ENCODE measurements around the gene SYT1. TPM values are rescaled to one million over a fixed set of nuclear protein-coding genes. Genes with fewer than 3 reads are reported as not detected.

Gene SYT1
- total and polyA plus RNA-seq, 11 donors = 0.08 to 0.86 (median 0.16) TPM; not detected in 6

GRCh38 chr12:78928200-78929074, 63.9 kb downstream of the SYT1 start:
- H3K36me3 ChIP-seq = no peaks in the 10 kb centered on the region
- H3K9me3 ChIP-seq = peaks cover 0 to 4% (median 0%) of the 10 kb centered on the region in 12 donors
- ATAC-seq = no peak
- H3K4me3 ChIP-seq = no peak overlapping the region
- TF ChIP-seq CTCF (IDR thresholded peaks at IDR 0.05) = no peak
- TF ChIP-seq POLR2A (IDR thresholded peaks at IDR 0.05) = no peak
- H3K27me3 ChIP-seq = no peaks in the 10 kb centered on the region
- H3K4me1 ChIP-seq = no peaks in the 10 kb centered on the region
- no peak overlapping the region for H3K27ac ChIP-seq
- no peak for DNase-seq
- 77 to 85% (median 81%) methylated on average over 5 of the region's 5 CpGs for WGBS, 4 donors
- intact Hi-C loops (cut with DNase I) = no loop called here

GRCh38 chr12:78929075-78929418, 64.5 kb downstream of the SYT1 start:
- TF ChIP-seq POLR2A (IDR thresholded peaks at IDR 0.05) (no peak), CTCF (IDR thresholded peaks at IDR 0.05) (no peak)
- Histone ChIP-seq H3K4me3 (no peak overlapping the region), H3K27ac (no peak overlapping the region), H3K36me3 (no peaks in the 10 kb centered on the region), H3K9me3 (peaks cover 0 to 4% (median 0%) of the 10 kb centered on the region in 12 donors), H3K27me3 (no peaks in the 10 kb centered on the region), H3K4me1 (no peaks in the 10 kb centered on the region)
- WGBS, 4 donors = 82 to 89% (median 85%) methylated on average over 7 of the region's 7 CpGs
- intact Hi-C loops (cut with DNase I) = no loop called here
- DNase-seq = no peak
- ATAC-seq = no peak

DNA sequence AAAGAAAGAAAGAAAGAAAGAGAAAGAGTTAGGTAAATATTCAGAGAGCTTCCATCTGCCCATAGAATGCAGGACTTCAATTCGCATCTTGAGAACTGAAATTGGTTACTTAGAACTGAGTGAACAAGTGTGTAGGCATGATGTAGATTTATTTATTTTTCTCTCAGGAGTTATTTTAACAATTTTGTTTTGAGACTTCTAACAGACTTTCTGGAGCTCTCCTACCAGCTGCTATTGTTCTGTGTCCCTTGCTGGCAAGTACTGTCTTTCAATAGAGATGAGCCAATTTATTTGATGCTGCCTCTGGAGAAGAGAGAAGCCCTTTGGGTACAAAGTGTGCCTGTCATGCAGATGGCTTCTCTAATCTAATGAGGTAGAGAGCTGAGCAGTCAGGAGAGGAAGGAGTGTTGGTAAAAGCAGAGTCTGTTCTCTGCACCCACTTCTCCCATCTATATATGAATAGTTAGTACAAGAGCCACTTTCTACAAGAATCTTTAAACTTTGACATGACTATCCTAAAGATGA, 67.0 kb downstream of the SYT1 start:
- WGBS, 4 donors = 93 to 100% (median 96%) methylated on average over 1 of the region's 1 CpG
- Histone ChIP-seq H3K27ac (no peak overlapping the region), H3K36me3 (no peaks in the 10 kb centered on the region), H3K27me3 (no peaks in the 10 kb centered on the region), H3K9me3 (peaks cover 0 to 4% (median 0%) of the 10 kb centered on the region in 12 donors), H3K4me1 (no peaks in the 10 kb centered on the region), H3K4me3 (no peak overlapping the region)
- intact Hi-C loops (cut with DNase I) = no loop called here
- no peak for ATAC-seq
- TF ChIP-seq POLR2A (IDR thresholded peaks at IDR 0.05) = no peak
- TF ChIP-seq CTCF (IDR thresholded peaks at IDR 0.05) = no peak
- no peak for DNase-seq

GRCh38 chr12:78933014-78933413, 68.4 kb downstream of the SYT1 start:
- Histone ChIP-seq H3K27me3 (no peaks in the 10 kb centered on the region), H3K9me3 (peaks cover 0 to 2% (median 0%) of the 10 kb centered on the region in 12 donors), H3K4me1 (no peaks in the 10 kb centered on the region), H3K27ac (no peak overlapping the region), H3K36me3 (no peaks in the 10 kb centered on the region), H3K4me3 (no peak overlapping the region)
- DNase-seq (no peak), ATAC-seq (no peak)
- TF ChIP-seq CTCF (IDR thresholded peaks at IDR 0.05) = no peak
- TF ChIP-seq POLR2A (IDR thresholded peaks at IDR 0.05) = no peak
- intact Hi-C loops (cut with DNase I) = no loop called here
- WGBS, 4 donors = 84 to 91% (median 85%) methylated on average over 2 of the region's 2 CpGs
